GM19372 (cell line): ENCODE results near the gene ETS1.

Experiments
- ATAC-seq: cut with Tn5 transposase; IDR thresholded peaks from one replicate; pipeline ENCODE4 v1.9.1; 2021; ENCODE audit warnings: mild to moderate bottlenecking, low read depth, moderate library complexity; ENCODE audit not compliant: unreplicated experiment

The ETS1 gene

DNA sequence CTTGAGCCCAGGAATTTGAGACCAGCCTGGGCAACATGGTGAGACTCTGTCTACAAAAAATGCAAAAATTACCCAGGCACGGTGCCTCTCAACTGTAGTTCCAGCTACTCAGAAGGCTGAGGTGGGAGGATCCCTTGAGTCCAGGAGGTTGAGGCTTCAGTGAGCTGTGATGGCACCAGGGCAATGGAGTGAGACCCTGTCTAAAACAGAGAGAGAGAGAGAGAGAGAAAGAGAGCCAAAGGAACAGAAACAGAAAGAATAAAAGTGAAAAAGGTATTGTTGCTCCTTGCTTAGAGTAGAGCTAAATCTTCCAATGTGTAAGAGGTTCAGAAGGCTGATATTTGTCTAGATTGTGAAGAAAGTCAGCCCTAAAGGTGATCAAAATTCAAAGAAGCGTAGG, 8.9 kb upstream of the ETS1 start:
- ATAC-seq: no peak

DNA sequence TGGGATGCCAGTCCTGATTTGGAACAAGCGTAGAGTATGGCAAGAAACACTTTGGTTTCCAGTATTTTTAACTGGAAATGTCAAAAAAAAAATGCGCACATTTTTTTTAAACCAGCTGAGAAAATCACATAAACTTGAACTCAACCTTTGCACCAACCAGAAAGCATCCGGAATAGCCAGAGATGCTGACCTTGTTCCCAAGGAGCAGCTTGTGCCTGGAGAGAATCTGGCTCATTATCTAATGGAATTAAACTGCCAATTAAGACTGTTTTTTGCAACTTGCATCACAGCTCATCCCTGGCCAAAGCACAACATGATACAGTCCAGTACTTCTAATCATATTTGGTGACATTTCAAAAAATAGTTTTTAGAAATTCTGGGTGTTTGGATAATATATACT, 8.4 kb upstream of the ETS1 start:
- no peak for ATAC-seq

DNA sequence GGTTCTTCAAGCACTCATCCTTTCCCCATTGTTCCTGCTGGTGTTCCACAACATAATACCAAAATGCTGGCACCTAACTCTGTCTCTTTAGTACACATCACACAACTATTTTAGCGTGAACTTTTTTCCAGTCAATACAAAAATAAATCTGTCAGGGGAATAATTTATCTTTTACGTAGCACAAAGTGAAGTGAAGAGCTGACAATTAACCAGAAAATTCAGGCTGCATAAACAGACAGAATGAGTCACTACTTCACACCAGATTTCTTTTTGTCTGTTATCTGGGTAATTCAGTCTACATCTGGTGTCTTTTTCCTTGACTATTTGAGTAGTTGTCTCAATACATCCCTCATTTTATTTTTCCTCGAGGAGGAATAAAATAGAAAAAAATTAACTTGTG, 7.9 kb upstream of the ETS1 start:
- ATAC-seq: no peak

DNA sequence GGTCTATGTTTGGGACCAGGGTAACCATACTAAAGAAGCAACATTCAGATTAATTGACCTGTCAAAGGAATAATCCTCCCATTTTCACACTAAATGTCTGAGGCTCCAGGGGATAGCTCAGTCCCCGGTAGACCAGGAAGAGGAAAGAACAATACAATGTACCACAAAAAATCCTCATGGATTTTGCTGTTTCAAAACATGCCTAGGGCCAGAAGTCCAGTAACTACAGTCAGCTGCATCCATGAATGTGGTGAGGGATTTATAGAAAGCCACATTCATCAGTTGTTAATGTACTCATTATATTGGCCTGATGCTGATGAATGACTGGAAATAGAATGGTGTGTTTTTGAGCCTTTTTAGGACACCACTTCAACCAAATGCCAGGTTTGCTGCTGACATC, 6.9 kb upstream of the ETS1 start:
- no peak for ATAC-seq

DNA sequence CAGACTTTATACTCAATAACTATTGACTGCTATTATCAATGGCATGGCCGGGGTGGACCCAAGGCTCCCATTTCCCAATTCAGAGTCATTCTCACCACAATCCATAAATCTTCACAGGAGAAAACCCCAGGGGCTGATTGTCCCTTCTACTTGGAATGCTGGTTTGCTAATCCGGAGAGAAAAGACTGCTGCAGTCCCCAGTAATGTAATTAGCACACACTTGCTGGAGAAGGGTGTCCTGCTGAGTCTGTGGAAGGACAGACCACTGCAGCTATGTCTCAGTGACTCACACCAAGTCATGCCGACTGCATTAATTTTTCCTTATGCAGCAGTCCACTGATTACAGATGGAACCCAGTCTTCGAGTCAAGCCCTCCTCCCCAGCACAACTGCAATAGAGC, 5.9 kb upstream of the ETS1 start:
- no peak for ATAC-seq

DNA sequence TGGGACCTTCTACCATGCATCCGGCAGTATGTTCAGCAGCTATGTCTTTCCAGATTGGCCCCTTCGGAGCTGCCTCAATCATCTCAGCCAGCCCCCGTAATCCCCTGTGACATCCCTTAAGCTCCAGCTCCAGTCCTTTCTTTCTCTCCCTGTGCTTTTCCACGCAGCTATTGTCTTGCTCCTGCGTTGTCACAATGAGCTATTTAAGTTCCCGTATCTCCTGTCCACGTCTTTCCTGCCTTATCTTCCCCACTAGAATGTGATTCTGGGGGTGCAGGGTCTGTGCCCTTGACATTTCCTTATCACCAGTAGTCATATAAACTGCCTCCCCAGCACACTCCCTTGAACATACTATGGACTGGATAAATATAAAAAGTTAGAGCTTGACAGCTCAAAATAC, 5.1 kb upstream of the ETS1 start:
- no peak for ATAC-seq

DNA sequence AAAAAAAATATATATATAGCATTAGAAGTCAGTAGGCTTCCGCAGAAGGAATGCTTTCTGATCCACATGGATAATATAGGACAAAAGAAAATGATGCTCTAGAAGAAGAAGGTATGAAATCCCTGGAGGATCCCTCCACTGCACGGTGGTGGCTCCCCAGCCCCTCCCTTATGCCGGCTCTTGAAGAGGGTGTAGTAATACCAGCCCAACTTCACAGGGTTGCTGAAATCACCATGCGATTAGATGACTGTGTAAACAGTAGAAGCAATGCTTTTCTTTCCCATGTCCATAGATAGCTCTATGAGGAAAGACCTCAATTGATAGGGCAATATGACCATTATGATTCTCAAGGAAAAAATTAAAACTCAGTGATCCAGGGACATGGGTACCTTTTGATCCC, 3.2 kb upstream of the ETS1 start:
- no peak for ATAC-seq

DNA sequence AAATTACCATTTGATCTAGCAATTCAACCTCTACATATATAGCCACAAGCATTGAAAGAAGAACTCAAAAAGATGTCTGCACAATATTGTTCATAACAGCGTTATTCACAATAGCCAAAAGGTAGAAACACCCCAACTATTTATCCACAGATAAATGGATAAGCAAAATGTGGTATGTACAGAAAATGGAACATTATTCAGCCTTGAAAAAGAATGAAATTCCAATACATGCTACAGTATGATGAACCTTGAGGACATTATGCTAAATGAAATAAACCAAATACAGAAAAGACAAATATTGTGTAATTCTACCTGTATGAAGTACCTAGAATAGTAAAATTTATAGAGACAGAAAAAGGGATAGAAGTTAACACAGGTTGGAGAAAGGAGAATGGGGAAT, 2.6 kb upstream of the ETS1 start:
- no peak for ATAC-seq

DNA sequence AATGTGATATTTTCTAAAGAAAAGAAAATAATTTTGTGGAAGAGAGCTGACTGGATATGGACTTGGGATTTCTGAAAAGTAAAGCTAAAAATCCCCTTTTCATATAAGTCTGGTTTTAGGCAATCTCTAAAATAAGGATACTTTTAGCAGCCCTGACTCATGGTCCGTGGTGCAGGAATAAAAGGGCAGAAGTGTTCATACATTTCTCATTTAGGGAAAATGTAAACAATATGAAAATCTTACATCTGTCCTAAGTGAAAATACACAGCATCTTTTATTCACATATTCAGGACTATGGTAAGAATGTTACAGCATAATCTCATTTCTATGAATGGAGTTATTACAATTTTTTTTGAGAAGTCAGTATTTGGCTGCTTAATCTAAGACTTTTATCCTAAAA, 735 bp upstream of the ETS1 start:
- no peak for ATAC-seq

DNA sequence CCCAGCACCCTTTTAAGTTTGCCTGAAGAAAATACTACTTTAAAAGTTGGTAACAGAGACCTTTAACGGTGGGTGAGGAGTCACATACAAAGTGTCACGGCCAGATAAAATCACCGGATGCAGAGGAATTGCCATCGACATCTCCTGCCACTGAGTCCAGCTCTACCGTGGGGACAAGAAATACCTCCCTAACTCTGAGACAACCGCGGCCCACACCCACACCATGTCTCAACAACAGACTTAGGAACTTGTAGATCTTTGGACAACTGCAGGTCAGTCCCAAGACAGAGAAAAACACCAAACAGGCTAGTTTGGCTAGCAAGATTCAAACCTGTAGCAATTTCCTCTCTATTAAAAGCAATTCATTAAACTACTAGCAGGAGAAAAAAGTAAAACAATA, 669 bp downstream of the ETS1 start:
- no peak for ATAC-seq

DNA sequence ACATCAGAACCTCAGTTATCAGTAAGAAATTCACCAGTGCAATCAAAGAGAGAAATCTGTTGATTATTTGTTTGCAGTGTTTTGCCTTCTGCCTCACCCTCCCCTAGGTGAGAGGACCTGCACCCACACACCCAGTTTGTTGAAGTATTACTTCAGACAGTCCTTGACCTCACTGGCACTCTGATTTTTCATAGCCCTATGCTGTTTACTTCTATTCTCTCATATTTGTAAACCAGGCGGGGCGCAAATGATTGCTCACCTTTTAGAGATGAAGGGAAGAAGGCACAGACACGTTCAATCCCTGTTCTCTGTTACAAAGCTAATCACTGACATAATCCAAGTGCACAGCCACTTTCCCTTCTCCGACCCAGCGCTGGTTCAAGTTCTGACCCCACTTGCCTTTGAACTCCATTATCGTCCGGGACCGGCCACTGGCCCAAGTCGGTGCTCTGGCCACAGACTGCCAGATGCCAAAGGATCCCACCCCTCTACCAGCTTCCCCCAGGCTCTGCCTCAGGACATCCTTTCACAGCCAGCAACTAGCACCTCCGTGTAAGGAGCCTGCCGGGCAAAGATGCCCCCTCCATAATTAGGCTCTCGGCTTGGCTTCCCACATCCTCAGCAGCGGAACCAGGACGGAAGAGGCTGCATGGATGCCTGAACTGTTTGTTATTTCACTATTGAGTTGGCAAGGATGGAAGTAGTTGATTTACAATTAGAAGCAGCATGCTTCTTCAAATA, 1.7 kb downstream of the ETS1 start:
- no peak for ATAC-seq

DNA sequence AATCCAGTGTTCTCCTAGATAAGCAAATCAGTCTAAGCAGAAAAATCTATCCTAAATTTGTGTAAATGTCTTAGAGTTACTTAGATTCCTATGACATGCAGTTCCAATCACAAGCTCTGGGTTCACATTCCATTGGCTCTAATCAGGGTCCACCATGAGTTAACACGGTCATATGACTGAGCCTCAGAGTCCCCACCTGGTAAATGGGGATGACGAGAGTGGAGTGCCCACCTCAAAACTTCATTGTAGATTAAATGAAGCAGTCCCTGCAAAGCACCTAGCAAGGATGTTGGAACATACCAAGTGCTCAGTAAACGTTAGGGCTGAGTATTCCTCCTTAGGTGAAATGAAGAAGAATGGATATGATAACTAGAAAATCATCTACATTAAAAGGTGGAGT, 3.1 kb downstream of the ETS1 start:
- no peak for ATAC-seq

DNA sequence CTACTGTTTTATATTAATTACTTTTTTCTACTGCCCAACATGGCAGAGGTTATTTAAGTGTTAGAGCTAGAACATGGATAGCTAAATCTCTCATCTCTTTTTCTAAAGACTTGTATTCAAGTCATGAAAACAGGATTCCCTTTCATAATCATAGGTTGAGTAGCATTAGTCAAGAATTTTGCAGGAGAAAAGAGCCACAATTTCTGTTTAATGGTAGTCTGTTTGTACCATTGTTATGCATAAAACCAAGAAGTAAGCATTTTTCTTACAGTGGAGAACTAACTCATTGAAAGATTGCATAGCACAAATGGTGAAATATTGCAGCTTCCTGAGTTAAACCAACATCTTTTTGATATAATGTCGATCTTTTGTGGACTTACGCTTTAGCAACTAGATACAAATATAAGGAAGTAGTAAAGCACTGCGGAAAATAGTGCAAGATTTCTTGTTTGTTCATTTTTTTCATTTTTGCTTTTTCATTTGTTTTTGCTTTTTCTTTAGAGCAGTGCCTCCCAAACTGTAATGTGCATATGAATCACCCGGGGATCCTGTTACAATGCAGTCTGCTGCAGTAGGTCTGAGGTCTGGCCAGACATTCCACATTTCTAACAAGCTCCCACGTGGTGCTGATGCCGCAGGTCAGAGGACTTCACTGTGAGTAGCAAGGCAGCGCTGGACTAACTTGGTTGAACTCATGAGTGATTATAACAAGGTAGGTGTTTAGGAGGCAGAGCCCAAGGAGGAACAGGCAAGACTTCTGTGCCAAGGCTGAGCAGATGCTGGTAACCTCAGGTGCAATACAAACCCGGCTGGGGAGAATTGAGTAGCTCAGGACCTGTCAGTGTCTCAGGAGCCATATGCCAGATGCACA, 4.6 kb downstream of the ETS1 start:
- ATAC-seq: no peak

DNA sequence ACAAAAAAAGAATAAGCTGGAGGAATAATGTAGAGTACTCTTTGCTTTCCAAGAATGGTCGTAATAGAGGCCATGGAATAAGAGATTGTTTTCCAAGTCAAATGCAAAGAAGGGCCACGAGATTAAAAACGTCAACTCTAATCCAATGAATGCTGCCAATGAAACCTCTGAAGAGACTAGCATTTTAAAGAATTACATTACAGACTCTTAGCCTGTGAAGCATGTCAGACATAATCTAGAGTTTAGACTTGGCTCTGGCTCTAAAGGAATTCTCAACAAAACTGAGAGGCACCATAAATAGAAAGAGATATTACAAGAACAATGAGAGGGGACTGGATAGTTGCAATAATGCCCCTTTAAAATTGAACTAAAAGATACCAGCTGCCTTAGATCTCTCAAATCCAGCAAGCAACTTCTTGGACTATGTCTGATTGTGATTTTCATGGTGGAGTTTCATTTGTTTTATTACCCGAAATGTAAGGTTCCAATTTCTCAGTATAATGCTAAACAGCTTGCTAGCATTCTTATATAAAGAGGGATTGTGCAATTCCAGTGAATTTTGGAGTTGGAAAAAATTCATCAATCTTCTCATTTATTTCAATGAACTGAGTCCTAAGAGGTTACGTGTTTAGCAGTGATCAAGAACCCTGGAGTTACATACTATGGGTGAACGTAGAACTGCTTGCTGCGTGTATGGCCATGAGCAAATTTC, 5.6 kb downstream of the ETS1 start:
- ATAC-seq: no peak

DNA sequence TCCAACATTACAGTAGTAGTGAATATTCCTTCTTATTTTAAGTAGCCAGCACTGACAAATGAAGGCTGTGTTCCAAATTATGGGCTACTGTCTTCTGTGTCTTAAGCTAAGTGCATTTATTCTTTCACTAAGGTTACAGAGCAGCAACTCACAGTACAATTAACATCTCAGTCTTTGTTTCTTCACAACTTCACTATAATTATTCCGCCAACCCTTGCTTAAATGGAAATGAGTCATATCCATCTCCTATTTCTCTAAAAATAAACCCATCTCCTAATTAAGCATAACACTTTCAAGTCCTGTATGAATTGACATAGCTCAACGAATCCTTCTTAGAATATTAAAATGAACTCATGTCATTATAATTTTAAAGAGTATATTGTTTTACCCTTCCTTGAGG, 6.7 kb downstream of the ETS1 start:
- no peak for ATAC-seq

DNA sequence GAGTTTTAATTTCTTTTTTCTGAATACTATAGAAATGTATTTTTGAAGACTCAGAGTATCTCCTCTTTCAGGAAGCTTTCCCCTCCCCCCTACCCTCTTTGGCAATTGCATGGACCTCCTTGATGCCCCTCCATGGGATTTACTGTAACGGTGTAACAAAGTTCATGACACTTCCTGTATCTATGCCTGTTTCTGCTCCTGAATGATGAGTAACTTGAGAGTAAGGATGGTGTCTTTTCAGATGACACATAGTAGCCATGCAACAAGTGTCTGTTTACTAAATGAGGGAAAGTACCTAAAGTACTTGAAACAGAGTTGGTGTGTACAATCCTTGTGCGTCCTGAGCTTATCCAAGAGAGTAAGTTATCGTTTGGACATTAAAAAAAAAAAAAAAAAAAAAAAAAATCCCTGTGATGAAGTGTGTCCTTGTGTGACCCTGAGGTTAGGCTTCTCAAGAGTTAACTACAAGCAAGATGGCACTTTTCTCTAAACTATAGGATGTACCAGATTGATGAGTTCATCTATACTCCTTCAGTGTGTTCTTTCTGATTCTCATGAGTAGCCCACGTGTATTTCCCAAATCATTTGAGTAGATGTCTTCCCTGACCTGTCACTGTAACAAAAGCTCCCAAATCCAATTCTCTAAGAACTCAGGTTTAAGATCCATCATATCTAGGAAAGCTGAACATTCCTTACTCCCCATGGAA, 7.4 kb downstream of the ETS1 start:
- peak; percentile 85 for ATAC-seq

DNA sequence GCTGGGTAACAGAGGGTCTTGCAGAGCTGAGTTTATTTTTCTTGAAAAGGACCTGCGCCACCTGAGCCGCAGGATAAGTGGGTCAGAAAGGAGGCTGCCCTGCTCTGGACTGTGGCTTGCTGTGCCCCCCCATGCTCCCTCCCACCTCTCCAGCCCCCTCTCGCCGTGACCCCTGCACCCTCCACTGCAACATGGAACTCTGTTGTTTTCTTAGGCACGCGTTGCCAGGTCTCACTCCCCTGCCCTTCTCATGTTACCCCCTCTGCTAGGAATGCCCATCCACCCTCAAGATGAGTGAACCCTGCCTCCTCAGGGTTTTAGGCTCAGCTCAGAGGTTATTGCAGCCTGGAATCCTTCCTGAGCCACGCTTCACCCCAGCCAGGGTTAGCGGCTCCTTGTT, 10.8 kb downstream of the ETS1 start:
- ATAC-seq: no peak

DNA sequence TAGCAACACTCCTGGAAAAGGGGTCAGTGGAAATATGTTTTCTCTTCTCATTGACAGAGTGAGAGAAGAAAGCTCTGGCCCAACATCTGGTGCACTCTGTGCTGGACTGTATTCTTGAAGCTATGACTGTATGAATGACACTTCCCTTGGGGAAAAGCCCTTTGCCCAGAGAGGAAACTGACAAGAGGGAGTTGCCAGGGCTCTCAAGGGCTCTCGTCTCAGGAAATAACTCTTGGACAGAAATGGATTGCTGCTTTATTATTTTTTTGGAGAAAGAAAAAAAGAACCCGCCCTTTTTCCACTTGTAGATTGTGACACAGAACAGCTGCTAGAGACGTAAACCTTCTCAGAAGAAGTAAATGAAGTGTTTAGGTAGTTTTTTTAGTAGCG, 11.4 kb downstream of the ETS1 start:
- no peak for ATAC-seq

DNA sequence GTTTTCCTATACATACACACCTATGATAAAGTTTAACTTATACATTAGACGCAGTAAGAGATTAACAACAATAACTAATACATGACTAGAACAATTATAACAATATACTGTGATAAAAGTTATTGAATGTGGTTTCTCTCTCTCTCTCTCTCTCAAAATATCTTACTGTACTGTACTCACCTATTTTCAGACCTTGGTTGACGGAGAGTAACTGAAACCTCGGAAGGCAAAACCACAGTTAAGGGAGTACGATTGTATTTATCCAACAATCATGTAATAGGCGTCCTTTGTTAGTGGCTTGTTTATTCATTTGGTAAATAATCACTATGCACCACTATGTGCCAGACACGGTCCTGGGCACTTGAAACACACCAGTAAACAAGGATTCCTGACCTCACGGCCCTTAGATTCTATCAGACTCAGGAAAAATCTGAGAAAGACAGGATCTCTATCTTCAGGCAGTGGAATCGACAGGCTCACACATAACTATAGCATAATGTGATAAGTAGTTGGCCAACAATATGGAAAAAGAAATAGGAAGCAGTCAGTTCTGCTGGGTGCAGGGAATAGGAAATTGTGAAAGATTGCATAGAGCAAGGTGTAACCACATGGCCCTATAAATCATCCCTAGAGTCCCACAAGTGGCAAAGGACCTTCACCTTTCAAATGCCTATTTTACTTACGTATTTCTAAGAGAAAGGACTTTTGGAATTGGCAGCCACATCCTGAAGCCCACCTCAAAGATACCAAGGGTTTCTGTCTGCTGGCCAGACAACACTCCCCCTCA, 12.0 kb downstream of the ETS1 start:
- no peak for ATAC-seq

DNA sequence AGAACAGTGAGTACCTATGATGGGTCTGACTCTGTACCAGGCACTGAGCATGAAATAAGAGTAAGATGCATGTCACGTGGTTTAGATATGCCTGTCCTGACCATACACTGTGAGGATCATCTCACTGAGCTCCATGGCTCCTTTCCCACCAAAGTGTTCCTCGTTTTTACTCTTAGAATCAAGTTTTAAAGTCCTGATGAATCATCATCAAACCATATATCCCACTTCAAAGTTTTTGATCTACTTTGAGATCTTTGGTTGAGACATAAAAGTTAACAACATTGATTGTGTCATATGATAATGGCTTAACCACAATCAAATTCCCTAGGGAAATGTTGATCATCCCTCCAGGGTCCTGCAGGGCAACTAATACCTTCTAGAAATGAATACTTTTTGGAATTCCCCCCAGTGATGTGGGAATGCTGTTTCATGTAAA, 12.8 kb downstream of the ETS1 start:
- ATAC-seq: no peak
